AG04449 (cell line): ENCODE results near the gene SH2D5.

Source experiments
- CTCF ChIA-PET: fragments of 350-600 bp; formaldehyde crosslinking; extraction: SDS; loops from one replicate; lab custom pipeline; 2021; ENCODE audit warnings: antibody characterized with exemption; lab: Yijun Ruan, JAX
- POLR2A ChIA-PET: fragments of 400-600, 350-600 bp; formaldehyde crosslinking; extraction: SDS; loops from one replicate; lab custom pipeline; 2020; ENCODE audit warnings: antibody characterized with exemption, inconsistent platforms; lab: Yijun Ruan, JAX
- DNase-seq: peaks from one replicate; pipeline ENCODE4 v3.0.0-alpha.2; 2010; ENCODE audit warnings: low read depth, low spot score
- H3K4me3 ChIP-seq: 2 replicates; pipeline ENCODE4 v1.5.1; 2011; ENCODE audit warnings: low read depth, mild to moderate bottlenecking, control low read depth, low read length
- TF ChIP-seq, protein P1 (sequence below): IDR thresholded peaks from one replicate; pipeline ENCODE4 v1.5.1; 2011; ENCODE audit warnings: mild to moderate bottlenecking, moderate library complexity, low read length, control low read depth, inconsistent platforms; ENCODE audit not compliant: insufficient read depth; ENCODE audit errors: missing control alignments

Gene SH2D5

DNA sequence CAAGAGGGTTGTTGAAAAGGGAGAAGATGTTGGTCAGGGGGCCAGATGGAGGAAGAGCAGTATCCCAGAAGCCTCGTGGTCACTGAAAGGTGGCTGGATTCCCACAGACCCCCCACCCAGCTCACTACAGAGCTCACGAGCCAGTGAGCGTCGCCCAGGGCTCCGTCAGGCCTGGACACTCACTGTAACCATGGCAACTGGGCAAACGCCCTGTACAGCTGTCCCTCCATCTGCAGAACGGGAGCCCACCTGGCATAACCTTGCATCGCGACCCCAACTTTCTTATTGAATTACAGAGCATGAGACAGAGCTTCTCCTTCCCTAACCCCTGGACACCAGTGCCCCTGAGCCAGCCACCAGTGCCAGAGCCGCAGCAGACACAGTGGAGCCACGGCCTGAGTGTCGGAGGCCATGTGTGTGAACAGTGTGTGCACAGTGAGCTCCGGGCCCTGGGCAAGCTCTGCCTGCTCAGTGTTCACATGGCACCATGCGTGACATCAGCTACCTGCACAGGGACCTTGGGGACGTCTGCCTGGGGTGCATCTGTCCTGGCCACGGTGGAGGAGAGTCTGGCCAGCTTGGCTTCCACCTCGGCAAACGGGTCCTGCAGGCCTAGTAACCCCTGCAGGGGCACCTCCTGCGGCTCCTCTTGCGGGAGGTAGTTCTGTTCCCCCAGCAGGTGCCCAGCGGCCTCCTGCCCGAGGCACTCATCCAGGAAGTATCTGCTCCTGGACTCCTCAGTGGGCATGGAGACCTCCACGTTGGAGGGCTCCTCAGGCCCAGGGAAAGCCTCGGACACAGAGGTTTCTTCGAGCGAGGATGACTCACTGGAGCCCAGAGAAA is 45.4 kb downstream of the SH2D5 start:
- ChIA-PET POLR2A (no interaction called here), CTCF (interaction anchor here (0.8 to 1.4 kb wide), 3 partner anchors 9 to 112 kb away, joined by 3 to 4 read pairs (median 3); no protein-coding TSS in a partner anchor)
- DNase-seq, result no peak
- no peak overlapping the region for H3K4me3 ChIP-seq
- TF ChIP-seq, protein P1, sequence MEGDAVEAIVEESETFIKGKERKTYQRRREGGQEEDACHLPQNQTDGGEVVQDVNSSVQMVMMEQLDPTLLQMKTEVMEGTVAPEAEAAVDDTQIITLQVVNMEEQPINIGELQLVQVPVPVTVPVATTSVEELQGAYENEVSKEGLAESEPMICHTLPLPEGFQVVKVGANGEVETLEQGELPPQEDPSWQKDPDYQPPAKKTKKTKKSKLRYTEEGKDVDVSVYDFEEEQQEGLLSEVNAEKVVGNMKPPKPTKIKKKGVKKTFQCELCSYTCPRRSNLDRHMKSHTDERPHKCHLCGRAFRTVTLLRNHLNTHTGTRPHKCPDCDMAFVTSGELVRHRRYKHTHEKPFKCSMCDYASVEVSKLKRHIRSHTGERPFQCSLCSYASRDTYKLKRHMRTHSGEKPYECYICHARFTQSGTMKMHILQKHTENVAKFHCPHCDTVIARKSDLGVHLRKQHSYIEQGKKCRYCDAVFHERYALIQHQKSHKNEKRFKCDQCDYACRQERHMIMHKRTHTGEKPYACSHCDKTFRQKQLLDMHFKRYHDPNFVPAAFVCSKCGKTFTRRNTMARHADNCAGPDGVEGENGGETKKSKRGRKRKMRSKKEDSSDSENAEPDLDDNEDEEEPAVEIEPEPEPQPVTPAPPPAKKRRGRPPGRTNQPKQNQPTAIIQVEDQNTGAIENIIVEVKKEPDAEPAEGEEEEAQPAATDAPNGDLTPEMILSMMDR, result no peak

DNA sequence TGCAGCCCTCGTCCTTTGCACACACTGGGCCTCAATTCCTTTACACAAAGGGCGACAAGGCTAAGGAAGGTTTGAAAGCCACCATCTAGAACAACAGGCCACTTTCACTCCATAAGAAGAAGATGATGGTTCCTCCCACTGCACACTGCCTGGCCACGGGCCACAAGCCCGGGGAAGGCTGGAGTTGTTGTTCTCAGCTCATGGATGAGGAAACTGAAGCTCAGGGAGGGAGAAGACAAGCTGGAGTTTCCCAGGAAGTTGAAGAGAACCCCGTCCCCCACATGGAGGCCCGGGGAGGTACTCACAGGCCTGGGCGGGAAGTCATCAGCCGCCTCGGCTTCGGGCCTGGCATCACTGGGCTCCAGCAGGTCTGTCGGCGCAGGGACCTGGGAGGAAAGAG is 46.8 kb downstream of the SH2D5 start:
- ChIA-PET CTCF (interaction anchor here (3.0 kb wide), 1 partner anchor 11 kb away, joined by 16 read pairs; no protein-coding TSS in a partner anchor), POLR2A (no interaction called here)
- H3K4me3 ChIP-seq, result no peak overlapping the region
- DNase-seq, result no peak
- TF ChIP-seq, protein P1, result no peak

DNA sequence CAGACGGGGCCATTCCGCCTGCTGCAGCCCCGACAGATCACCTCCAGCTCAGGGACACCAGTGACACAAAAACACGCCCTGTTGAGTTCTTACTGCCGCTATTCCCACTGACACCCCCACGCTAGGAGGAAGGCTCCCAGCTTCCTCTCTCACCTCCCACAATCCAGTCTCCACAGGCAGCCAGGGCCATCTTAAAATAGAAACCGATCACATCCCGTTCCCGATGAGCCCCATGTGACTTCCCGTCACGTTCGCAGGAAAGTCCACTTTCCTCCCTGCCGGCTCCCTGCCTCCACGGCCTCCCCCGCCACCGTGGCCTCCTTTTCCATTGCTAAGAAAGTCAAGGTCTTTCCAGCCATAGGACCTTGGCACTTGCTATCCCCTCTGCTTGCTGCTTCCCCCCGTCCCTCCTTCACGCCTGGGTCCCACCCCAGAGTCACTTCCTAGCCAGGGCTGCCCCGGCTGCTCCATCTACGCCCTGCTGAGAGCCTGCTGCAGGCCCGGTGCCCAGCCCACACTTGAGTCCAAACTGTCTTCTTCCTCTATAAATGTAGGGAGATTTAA is 47.3 kb downstream of the SH2D5 start:
- TF ChIP-seq, protein P1, result no peak
- no peak overlapping the region for H3K4me3 ChIP-seq
- CTCF ChIA-PET, result interaction anchor here (1.8 to 3.0 kb wide), 2 partner anchors 10 to 12 kb away, joined by 5 to 16 read pairs; no protein-coding TSS in a partner anchor
- DNase-seq, result no peak
- POLR2A ChIA-PET, result no interaction called here

DNA sequence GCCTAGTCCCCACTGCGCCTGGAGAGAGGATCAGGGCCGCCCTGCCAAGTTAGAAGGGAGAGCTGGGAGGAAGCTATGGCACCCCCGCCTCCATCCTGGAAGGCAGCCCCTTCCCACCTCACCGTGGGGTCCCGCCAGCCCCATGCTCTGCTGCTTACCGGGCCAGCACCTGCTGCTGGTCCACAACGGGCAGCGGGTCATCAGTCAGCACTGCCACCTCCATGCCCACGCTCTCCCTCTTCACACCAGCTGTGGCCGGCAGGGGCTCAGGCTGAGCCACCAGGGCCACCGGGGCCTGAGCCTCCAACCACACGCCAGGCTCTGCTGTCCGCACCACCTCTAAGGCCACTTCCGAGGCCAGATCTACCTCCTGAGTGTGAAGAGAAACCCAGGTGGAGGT is 47.9 kb downstream of the SH2D5 start:
- TF ChIP-seq, protein P1, result no peak
- POLR2A ChIA-PET, result no interaction called here
- no peak overlapping the region for H3K4me3 ChIP-seq
- DNase-seq, result no peak
- CTCF ChIA-PET, result interaction anchor here (1.8 to 3.0 kb wide), 2 partner anchors 11 to 12 kb away, joined by 5 to 16 read pairs; no protein-coding TSS in a partner anchor

DNA sequence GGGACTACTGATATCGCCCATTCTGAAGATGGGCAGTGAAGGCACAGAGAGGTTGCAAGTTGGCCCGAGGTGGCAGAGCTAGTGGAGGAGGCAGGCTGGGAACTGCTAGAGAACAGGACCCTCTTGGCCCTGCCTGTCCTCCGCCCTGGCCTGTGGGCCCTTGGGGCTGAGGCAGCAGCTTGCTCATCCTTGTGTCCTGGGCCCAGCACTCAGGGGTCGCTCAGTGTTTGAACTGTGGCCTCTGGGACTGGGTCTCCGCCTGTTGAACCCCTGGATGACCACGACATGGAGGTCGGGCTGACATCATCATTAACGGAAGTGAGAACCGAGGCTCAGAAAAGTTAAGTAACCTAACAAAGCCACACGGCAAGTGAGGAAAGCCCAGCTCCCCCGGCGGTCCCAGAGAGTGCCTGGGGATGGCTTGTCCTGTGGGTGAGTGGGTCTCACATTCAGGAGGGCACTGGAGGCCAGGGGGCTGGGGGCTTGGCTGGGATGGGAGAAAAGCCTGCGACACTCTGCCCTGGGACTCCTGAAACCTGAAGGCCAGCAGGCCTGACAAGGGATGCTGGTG is 48.4 kb downstream of the SH2D5 start:
- TF ChIP-seq, protein P1, result no peak
- ChIA-PET CTCF (interaction anchor here (1.8 to 3.0 kb wide), 2 partner anchors 11 to 13 kb away, joined by 5 to 16 read pairs; no protein-coding TSS in a partner anchor), POLR2A (no interaction called here)
- no peak for DNase-seq
- no peak overlapping the region for H3K4me3 ChIP-seq
